Measurements from ENCODE around the gene LPXN. TPM values are rescaled to one million over a fixed set of nuclear protein-coding genes. Genes with fewer than 3 reads are reported as not detected.

The LPXN gene
- polyA plus RNA-seq, 3 donors = 6.9 to 10.5 (median 8.0) TPM

GRCh38 chr11:58531865-58532341 is 43.8 kb downstream of the LPXN start:
- no peak for DNase-seq (ENCODE audit: extremely low read depth in 1 of 11, low read depth in 9 of 11, low spot score in 4 of 11)

- DNase-seq (ENCODE audit: extremely low read depth in 1 of 11, low read depth in 9 of 11, low spot score in 4 of 11) = no peak
Observed at GRCh38 chr11:58530236-58530635, 45.4 kb downstream of the LPXN start.

- DNase-seq (ENCODE audit: extremely low read depth in 1 of 11, low read depth in 9 of 11, low spot score in 4 of 11) = no peak
Observed at GRCh38 chr11:58527429-58527828, 48.2 kb downstream of the LPXN start.

GRCh38 chr11:58526721-58527120 is 48.9 kb downstream of the LPXN start:
- DNase-seq (ENCODE audit: extremely low read depth in 1 of 11, low read depth in 9 of 11, low spot score in 4 of 11) = no peak

- DNase-seq (ENCODE audit: extremely low read depth in 1 of 11, low read depth in 9 of 11, low spot score in 4 of 11) = no peak
Observed at GRCh38 chr11:58525037-58525614, 50.5 kb downstream of the LPXN start.

- DNase-seq (ENCODE audit: extremely low read depth in 1 of 11, low read depth in 9 of 11, low spot score in 4 of 11) = peak; percentile 38 to 72 (median 62)
Observed at GRCh38 chr11:58524232-58525036, 51.2 kb downstream of the LPXN start.

- peak in 4 of 11 donors; percentile 13 to 35 (median 22) for DNase-seq (ENCODE audit: extremely low read depth in 1 of 11, low read depth in 9 of 11, low spot score in 4 of 11)
Observed at GRCh38 chr11:58513747-58514367, 61.8 kb downstream of the LPXN start.

- DNase-seq (ENCODE audit: extremely low read depth in 1 of 11, low read depth in 9 of 11, low spot score in 4 of 11) = no peak
Observed at GRCh38 chr11:58511636-58512035, 64.0 kb downstream of the LPXN start.

- no peak for DNase-seq (ENCODE audit: extremely low read depth in 1 of 11, low read depth in 9 of 11, low spot score in 4 of 11)
Observed at GRCh38 chr11:58509748-58510147, 65.9 kb downstream of the LPXN start.

- no peak for DNase-seq (ENCODE audit: extremely low read depth in 1 of 11, low read depth in 9 of 11, low spot score in 4 of 11)
Observed at GRCh38 chr11:58508814-58509213, 66.8 kb downstream of the LPXN start.

GRCh38 chr11:58508005-58508404 is 67.7 kb downstream of the LPXN start, which contains the start of gene OR5B21:
Gene OR5B21, minus strand, starts transcription at chr11:58508105. Its CDS starts 0 bp downstream, at chr11:58508105.
- DNase-seq (ENCODE audit: extremely low read depth in 1 of 11, low read depth in 9 of 11, low spot score in 4 of 11) = no peak

- DNase-seq (ENCODE audit: extremely low read depth in 1 of 11, low read depth in 9 of 11, low spot score in 4 of 11) = no peak
Observed at GRCh38 chr11:58507355-58507754, 68.3 kb downstream of the LPXN start.

GRCh38 chr11:58506935-58507334 is 68.7 kb downstream of the LPXN start:
- no peak for DNase-seq (ENCODE audit: extremely low read depth in 1 of 11, low read depth in 9 of 11, low spot score in 4 of 11)

- DNase-seq (ENCODE audit: extremely low read depth in 1 of 11, low read depth in 9 of 11, low spot score in 4 of 11) = no peak
Observed at GRCh38 chr11:58505849-58506248, 69.8 kb downstream of the LPXN start.

- DNase-seq (ENCODE audit: extremely low read depth in 1 of 11, low read depth in 9 of 11, low spot score in 4 of 11) = no peak
Observed at GRCh38 chr11:58504232-58504631, 71.4 kb downstream of the LPXN start.

- DNase-seq (ENCODE audit: extremely low read depth in 1 of 11, low read depth in 9 of 11, low spot score in 4 of 11) = no peak
Observed at GRCh38 chr11:58503361-58503856, 72.2 kb downstream of the LPXN start.

- no peak for DNase-seq (ENCODE audit: extremely low read depth in 1 of 11, low read depth in 9 of 11, low spot score in 4 of 11)
Observed at GRCh38 chr11:58502004-58502403, 73.7 kb downstream of the LPXN start.

GRCh38 chr11:58498464-58498863 is 77.2 kb downstream of the LPXN start:
- no peak for DNase-seq (ENCODE audit: extremely low read depth in 1 of 11, low read depth in 9 of 11, low spot score in 4 of 11)

GRCh38 chr11:58497951-58498350 is 77.7 kb downstream of the LPXN start:
- DNase-seq (ENCODE audit: extremely low read depth in 1 of 11, low read depth in 9 of 11, low spot score in 4 of 11) = no peak

GRCh38 chr11:58495906-58496305 is 79.8 kb downstream of the LPXN start:
- no peak for DNase-seq (ENCODE audit: extremely low read depth in 1 of 11, low read depth in 9 of 11, low spot score in 4 of 11)

Measured in renal cortex interstitium (tissue), 11 donors.